A673 (cell line): ENCODE results near the gene PACSIN2. TPM values are rescaled to one million over a fixed set of nuclear protein-coding genes. Genes with fewer than 3 reads are reported as not detected.

ENCODE experiments used
- BruUV-seq: library from RNA; stranded (reverse); fragments of 400-500 nt; replicated peaks from 2 replicates; lab custom pipeline; 2021; lab: Mats Ljungman, UMichigan
- CTCF ChIA-PET: fragments of 300-600 bp; sonication (Branson Sonifier 250); formaldehyde crosslinking; loops from one replicate; lab custom pipeline; 2022; ENCODE audit warnings: antibody characterized with exemption; lab: Charles Lee
- POLR2A ChIA-PET: fragments of 300-600 bp; sonication (Branson Sonifier 250); formaldehyde crosslinking; loops from one replicate; lab custom pipeline; 2022; ENCODE audit warnings: antibody characterized with exemption; ENCODE audit not compliant: low non-redundant PET; lab: Charles Lee
- DNase-seq: peaks from one replicate; pipeline ENCODE4 v3.0.0-alpha.2; 2015; ENCODE audit warnings: low spot score
- H3K27ac ChIP-seq: fragments of 200-600 bp; sonication (generic); 2 replicates; pipeline ENCODE4 v1.5.1; 2016; ENCODE audit warnings: mixed run types, low read depth, mild to moderate bottlenecking, mixed read lengths, antibody characterized with exemption, low read length; ENCODE audit not compliant: poor library complexity, severe bottlenecking
- H3K27me3 ChIP-seq: fragments of 200-600 bp; sonication (generic); replicated peaks from 2 replicates; pipeline ENCODE4 v1.6.1; 2017; ENCODE audit warnings: mixed run types, low read depth, mild to moderate bottlenecking, mixed read lengths, antibody characterized with exemption, low read length; ENCODE audit not compliant: insufficient read depth, poor library complexity
- H3K36me3 ChIP-seq: fragments of 200-600 bp; sonication (generic); 2 replicates; pipeline ENCODE4 v1.6.1; 2016; ENCODE audit warnings: mixed run types, mild to moderate bottlenecking, mixed read lengths, antibody characterized with exemption, low read length; ENCODE audit not compliant: insufficient read depth, poor library complexity, severe bottlenecking
- H3K4me1 ChIP-seq: fragments of 200-600 bp; sonication (generic); 2 replicates; pipeline ENCODE4 v1.6.1; 2017; ENCODE audit warnings: mixed run types, mild to moderate bottlenecking, mixed read lengths, antibody characterized with exemption, low read length; ENCODE audit not compliant: insufficient read depth, poor library complexity, severe bottlenecking
- H3K4me3 ChIP-seq: fragments of 200-600 bp; sonication (generic); 2 replicates; pipeline ENCODE4 v1.5.1; 2016; ENCODE audit warnings: low read depth, mixed run types, mild to moderate bottlenecking, mixed read lengths, low read length; ENCODE audit not compliant: poor library complexity, severe bottlenecking
- H3K9me3 ChIP-seq: fragments of 200-600 bp; sonication (generic); 2 replicates; pipeline ENCODE4 v1.6.1; 2016; ENCODE audit warnings: mixed run types, low read depth, mild to moderate bottlenecking, mixed read lengths, antibody characterized with exemption, low read length; ENCODE audit not compliant: poor library complexity, severe bottlenecking
- EZH2 ChIP-seq: fragments of 200-600 bp; sonication (generic); IDR thresholded peaks from 2 replicates; pipeline ENCODE4 v1.6.1; 2017; ENCODE audit warnings: borderline replicate concordance, low read depth, mild to moderate bottlenecking, mixed read lengths, antibody characterized with exemption, low read length; ENCODE audit not compliant: poor library complexity, severe bottlenecking
- intact Hi-C: fragments of 100-400 bp; cut with micrococcal nuclease; formaldehyde crosslinking; loops from one replicate; pipeline ENCODE4 v1.10.0; 2022; ENCODE audit not compliant: unreplicated experiment
- total RNA-seq: library from RNA; stranded (reverse); gene quantifications from 2 replicates; pipeline ENCODE4 v1.2.3, GENCODE V29; 2021
- TF ChIP-seq, protein P1 (sequence below): fragments of 300-800, 200-600 bp; sonication (generic); conservative IDR thresholded peaks from 2 replicates; pipeline ENCODE4 v1.5.1; 2017; ENCODE audit warnings: low read depth, mild to moderate bottlenecking, antibody characterized with exemption, low read length, moderate library complexity, mixed read lengths

PACSIN2 gene
- total RNA-seq, 1 experiment from 2014 or later = 51.8 TPM

DNA sequence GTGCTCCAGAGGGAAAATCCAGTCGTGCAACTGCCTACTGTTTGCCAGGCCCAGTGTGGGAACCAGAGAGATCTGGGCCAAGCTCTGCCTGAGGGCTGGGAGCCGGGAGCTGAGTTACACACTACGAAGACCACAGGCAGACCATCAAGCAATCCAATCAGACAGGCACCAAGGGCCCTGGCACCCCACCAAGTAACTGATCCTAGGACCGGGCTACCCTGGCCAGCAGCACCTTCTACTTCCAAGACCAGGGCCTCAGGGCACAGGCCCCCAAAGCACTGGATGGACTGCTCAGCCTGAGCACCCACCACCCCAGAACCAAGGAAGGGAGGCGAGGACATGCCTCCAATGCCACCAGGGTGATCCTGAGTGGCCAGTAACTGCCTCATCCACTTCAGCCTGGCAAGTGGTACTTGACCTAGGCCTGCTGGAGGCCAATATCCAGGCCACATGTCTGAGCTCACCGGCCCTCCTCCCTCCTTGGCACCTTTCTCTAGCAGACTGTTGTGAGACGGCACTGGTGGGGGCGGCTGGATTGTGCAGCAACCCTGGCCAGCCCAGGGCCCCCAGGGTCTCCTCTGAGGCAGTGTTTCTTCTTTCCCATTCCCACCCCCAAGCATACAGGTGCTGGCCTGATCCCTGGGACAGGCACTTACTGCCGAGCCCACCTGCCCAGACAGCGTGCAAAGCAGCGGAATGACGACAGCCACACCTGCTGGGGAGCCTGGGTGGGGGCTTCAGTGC lies 137.2 kb downstream of the PACSIN2 start:
- CTCF ChIA-PET = no interaction called here
- H3K4me3 ChIP-seq = no peak overlapping the region
- intact Hi-C loops = no loop called here
- no peak for DNase-seq
- no peaks in the 10 kb centered on the region for H3K27me3 ChIP-seq
- BruUV-seq = no TSS peak
- POLR2A ChIA-PET = no interaction called here
- TF ChIP-seq, protein P1, sequence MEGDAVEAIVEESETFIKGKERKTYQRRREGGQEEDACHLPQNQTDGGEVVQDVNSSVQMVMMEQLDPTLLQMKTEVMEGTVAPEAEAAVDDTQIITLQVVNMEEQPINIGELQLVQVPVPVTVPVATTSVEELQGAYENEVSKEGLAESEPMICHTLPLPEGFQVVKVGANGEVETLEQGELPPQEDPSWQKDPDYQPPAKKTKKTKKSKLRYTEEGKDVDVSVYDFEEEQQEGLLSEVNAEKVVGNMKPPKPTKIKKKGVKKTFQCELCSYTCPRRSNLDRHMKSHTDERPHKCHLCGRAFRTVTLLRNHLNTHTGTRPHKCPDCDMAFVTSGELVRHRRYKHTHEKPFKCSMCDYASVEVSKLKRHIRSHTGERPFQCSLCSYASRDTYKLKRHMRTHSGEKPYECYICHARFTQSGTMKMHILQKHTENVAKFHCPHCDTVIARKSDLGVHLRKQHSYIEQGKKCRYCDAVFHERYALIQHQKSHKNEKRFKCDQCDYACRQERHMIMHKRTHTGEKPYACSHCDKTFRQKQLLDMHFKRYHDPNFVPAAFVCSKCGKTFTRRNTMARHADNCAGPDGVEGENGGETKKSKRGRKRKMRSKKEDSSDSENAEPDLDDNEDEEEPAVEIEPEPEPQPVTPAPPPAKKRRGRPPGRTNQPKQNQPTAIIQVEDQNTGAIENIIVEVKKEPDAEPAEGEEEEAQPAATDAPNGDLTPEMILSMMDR = no peak
- peaks cover 27% of the 10 kb centered on the region for H3K36me3 ChIP-seq
- H3K9me3 ChIP-seq = no peaks in the 10 kb centered on the region
- H3K4me1 ChIP-seq = no peaks in the 10 kb centered on the region
- no peak overlapping the region for H3K27ac ChIP-seq

DNA sequence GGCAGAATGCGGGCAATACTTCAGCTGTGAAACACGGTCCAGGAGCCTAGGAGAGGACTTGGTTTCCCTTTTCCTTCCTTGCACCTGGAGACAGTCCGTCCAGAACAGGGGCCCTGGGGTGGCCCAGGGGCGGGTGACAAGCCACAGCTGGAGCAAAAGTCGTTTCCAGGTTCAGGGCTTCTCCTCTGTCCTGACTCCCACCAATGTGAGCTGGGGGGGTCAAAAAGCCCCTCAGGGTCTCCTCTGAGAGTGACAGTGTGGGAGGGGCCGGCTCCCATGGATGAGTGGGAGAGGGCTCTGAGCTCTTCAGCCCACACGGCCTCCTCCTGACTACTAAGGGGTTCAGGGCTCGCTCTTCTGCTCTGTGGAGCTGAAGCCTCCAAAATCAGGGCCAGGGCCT lies 137.8 kb downstream of the PACSIN2 start:
- no TSS peak for BruUV-seq
- H3K4me1 ChIP-seq = no peaks in the 10 kb centered on the region
- H3K4me3 ChIP-seq = no peak overlapping the region
- TF ChIP-seq, protein P1 = no peak
- no peak for TF ChIP-seq EZH2
- intact Hi-C loops = no loop called here
- H3K27ac ChIP-seq = no peak overlapping the region
- no peaks in the 10 kb centered on the region for H3K27me3 ChIP-seq
- no peak for DNase-seq
- H3K36me3 ChIP-seq = peaks cover 23% of the 10 kb centered on the region
- POLR2A ChIA-PET = no interaction called here
- no peaks in the 10 kb centered on the region for H3K9me3 ChIP-seq
- CTCF ChIA-PET = no interaction called here

DNA sequence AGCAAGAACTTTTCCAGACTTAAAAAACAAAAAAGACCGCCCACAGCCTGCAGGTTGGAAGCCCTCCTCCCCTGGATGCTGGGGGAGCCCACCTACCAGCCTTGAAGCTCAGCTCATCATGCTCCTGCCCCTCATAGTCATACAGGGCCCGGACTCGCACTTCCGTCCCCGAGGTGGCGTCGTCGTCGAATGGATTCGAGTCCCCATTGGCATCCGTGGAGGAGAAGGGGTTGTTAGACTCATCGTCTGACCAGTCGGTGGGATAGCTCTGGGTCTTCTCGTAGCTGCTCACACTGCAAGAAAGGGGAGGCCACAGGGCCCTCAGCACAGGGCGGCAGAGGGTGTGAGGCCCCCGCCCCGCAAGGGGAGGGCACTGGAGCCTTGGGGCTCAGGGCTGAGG lies 138.9 kb downstream of the PACSIN2 start:
- no peaks in the 10 kb centered on the region for H3K9me3 ChIP-seq
- H3K4me3 ChIP-seq = no peak overlapping the region
- intact Hi-C loops = no loop called here
- peaks cover 19% of the 10 kb centered on the region for H3K36me3 ChIP-seq
- ChIA-PET CTCF (no interaction called here), POLR2A (no interaction called here)
- no peaks in the 10 kb centered on the region for H3K4me1 ChIP-seq
- no TSS peak for BruUV-seq
- TF ChIP-seq, protein P1 = no peak
- no peaks in the 10 kb centered on the region for H3K27me3 ChIP-seq
- DNase-seq = no peak
- no peak overlapping the region for H3K27ac ChIP-seq
